Activated T-cell treated with anti-CD3 and anti-CD28 coated beads for 4 hours (primary cell): Measurements from ENCODE around the gene CLASP1.
A peak's percentile ranks its signal among the peaks of the same experiment; 100 is the strongest.

ENCODE experiments used
- DNase-seq: peaks from one replicate; pipeline ENCODE4 v3.0.0-alpha.2; 2020

The CLASP1 gene

GRCh38 chr2:121534007-121534406, 115.3 kb downstream of the CLASP1 start:
- no peak for DNase-seq

- DNase-seq, result no peak
Observed at GRCh38 chr2:121532894-121533293, 116.4 kb downstream of the CLASP1 start.

GRCh38 chr2:121532347-121532766, 116.9 kb downstream of the CLASP1 start:
- no peak for DNase-seq

GRCh38 chr2:121530212-121530705, 119.0 kb downstream of the CLASP1 start:
- peak; percentile 77 for DNase-seq

GRCh38 chr2:121529439-121530211, 119.6 kb downstream of the CLASP1 start:
- DNase-seq, result peak; percentile 3

- DNase-seq, result no peak
Observed at GRCh38 chr2:121527009-121527682, 122.1 kb downstream of the CLASP1 start.

GRCh38 chr2:121524685-121525425, 124.4 kb downstream of the CLASP1 start:
- DNase-seq, result no peak

GRCh38 chr2:121521359-121521758, 127.9 kb downstream of the CLASP1 start:
- DNase-seq, result no peak

GRCh38 chr2:121520641-121520994, 128.6 kb downstream of the CLASP1 start:
- DNase-seq, result no peak

GRCh38 chr2:121519732-121520640, 129.3 kb downstream of the CLASP1 start:
- DNase-seq, result no peak

GRCh38 chr2:121519153-121519552, 130.1 kb downstream of the CLASP1 start:
- no peak for DNase-seq

GRCh38 chr2:121513597-121514333, 135.5 kb downstream of the CLASP1 start:
- no peak for DNase-seq

- DNase-seq, result no peak
Observed at GRCh38 chr2:121510857-121511256, 138.4 kb downstream of the CLASP1 start.

GRCh38 chr2:121506621-121507020, 142.6 kb downstream of the CLASP1 start:
- DNase-seq, result no peak

- DNase-seq, result no peak
Observed at GRCh38 chr2:121505986-121506586, 143.2 kb downstream of the CLASP1 start.

GRCh38 chr2:121505005-121505404, 144.3 kb downstream of the CLASP1 start:
- no peak for DNase-seq

- DNase-seq, result no peak
Observed at GRCh38 chr2:121504316-121504715, 144.9 kb downstream of the CLASP1 start.

- no peak for DNase-seq
Observed at GRCh38 chr2:121502781-121503180, 146.5 kb downstream of the CLASP1 start.

GRCh38 chr2:121502246-121502645, 147.0 kb downstream of the CLASP1 start:
- no peak for DNase-seq

GRCh38 chr2:121501554-121501953, 147.7 kb downstream of the CLASP1 start:
- DNase-seq, result no peak

GRCh38 chr2:121501031-121501430, 148.2 kb downstream of the CLASP1 start:
- no peak for DNase-seq
